HEK293 (cell line): Measurements from ENCODE around the gene CACNG7.

Experiments used
- GFI1B ChIP-seq: fragments of 450-650 bp; formaldehyde crosslinking; IDR thresholded peaks from 2 replicates; pipeline ENCODE4 v1.5.1; 2016; ENCODE audit warnings: missing biosample characterization, missing genetic modification characterization
- GLI2 ChIP-seq: fragments of 450-650 bp; formaldehyde crosslinking; IDR thresholded peaks from 2 replicates; pipeline ENCODE4; 2017; ENCODE audit warnings: missing biosample characterization, missing genetic modification characterization, low read depth, borderline replicate concordance
- GLI4 ChIP-seq: fragments of 450-650 bp; formaldehyde crosslinking; IDR thresholded peaks from 2 replicates; pipeline ENCODE4 v1.5.1; 2016; ENCODE audit warnings: missing biosample characterization, missing genetic modification characterization
- GLIS1 ChIP-seq: fragments of 450-650 bp; formaldehyde crosslinking; IDR thresholded peaks from 2 replicates; pipeline ENCODE4 v1.5.1; 2016; ENCODE audit warnings: missing biosample characterization, missing genetic modification characterization
- HOXC10 ChIP-seq: sonication (generic); formaldehyde crosslinking; IDR thresholded peaks from 2 replicates; pipeline ENCODE4 v1.8.1; 2023; ENCODE audit warnings: mild to moderate bottlenecking, missing genetic modification reagents
- KLF1 ChIP-seq: fragments of 450-650 bp; formaldehyde crosslinking; IDR thresholded peaks from 2 replicates; pipeline ENCODE4 v1.5.1; 2016; ENCODE audit warnings: missing biosample characterization, missing genetic modification characterization
- KLF16 ChIP-seq: fragments of 450-650 bp; formaldehyde crosslinking; IDR thresholded peaks from 2 replicates; pipeline ENCODE4 v1.5.1; 2017; ENCODE audit warnings: missing biosample characterization, missing genetic modification characterization
- KLF9 ChIP-seq: fragments of 450-650 bp; formaldehyde crosslinking; IDR thresholded peaks from 2 replicates; pipeline ENCODE4 v1.5.1; 2016; ENCODE audit warnings: missing biosample characterization, missing genetic modification characterization, low read depth
- MYNN ChIP-seq: fragments of 450-650 bp; formaldehyde crosslinking; IDR thresholded peaks from 2 replicates; pipeline ENCODE4 v1.5.1; 2016; ENCODE audit warnings: missing biosample characterization, missing genetic modification characterization, borderline replicate concordance
- PATZ1 ChIP-seq: fragments of 450-650 bp; formaldehyde crosslinking; IDR thresholded peaks from 2 replicates; pipeline ENCODE4 v1.5.1; 2016; ENCODE audit warnings: missing biosample characterization, missing genetic modification characterization
- SCRT2 ChIP-seq: fragments of 450-650 bp; formaldehyde crosslinking; IDR thresholded peaks from 2 replicates; pipeline ENCODE4 v1.5.1; 2016; ENCODE audit warnings: missing biosample characterization, missing genetic modification characterization
- TCF7L2 ChIP-seq: IDR thresholded peaks from 2 replicates; pipeline ENCODE4 v1.6.1; 2011; ENCODE audit warnings: low read depth, mild to moderate bottlenecking, inconsistent platforms, low read length, moderate library complexity, borderline replicate concordance
- ZBTB10 ChIP-seq: fragments of 450-650 bp; formaldehyde crosslinking; IDR thresholded peaks from 2 replicates; pipeline ENCODE4 v1.5.1; 2016; ENCODE audit warnings: missing biosample characterization, missing genetic modification characterization
- ZBTB17 ChIP-seq: fragments of 450-650 bp; formaldehyde crosslinking; IDR thresholded peaks from 2 replicates; pipeline ENCODE4 v1.5.1; 2016; ENCODE audit warnings: missing biosample characterization, missing genetic modification characterization
- ZBTB7A ChIP-seq: fragments of 450-650 bp; formaldehyde crosslinking; IDR thresholded peaks from 2 replicates; pipeline ENCODE4 v1.5.1; 2016; ENCODE audit warnings: low read depth, missing biosample characterization, missing genetic modification characterization
- ZNF155 ChIP-seq: fragments of 450-650 bp; formaldehyde crosslinking; IDR thresholded peaks from 2 replicates; pipeline ENCODE4 v1.5.1; 2016; ENCODE audit warnings: missing biosample characterization, missing genetic modification characterization
- ZNF266 ChIP-seq: fragments of 450-650 bp; formaldehyde crosslinking; IDR thresholded peaks from 2 replicates; pipeline ENCODE4 v1.5.1; 2016; ENCODE audit warnings: missing biosample characterization, missing genetic modification characterization, low read depth
- ZNF48 ChIP-seq: fragments of 450-650 bp; formaldehyde crosslinking; IDR thresholded peaks from 2 replicates; pipeline ENCODE4 v1.5.1; 2016; ENCODE audit warnings: missing biosample characterization, missing genetic modification characterization
- ZNF529 ChIP-seq: fragments of 450-650 bp; formaldehyde crosslinking; IDR thresholded peaks from 2 replicates; pipeline ENCODE4 v1.5.1; 2017; ENCODE audit warnings: missing genetic modification characterization, missing biosample characterization; ENCODE audit not compliant: insufficient replicate concordance
- ZNF558 ChIP-seq: fragments of 450-650 bp; formaldehyde crosslinking; IDR thresholded peaks from 2 replicates; pipeline ENCODE4 v1.5.1; 2016; ENCODE audit warnings: missing biosample characterization, missing genetic modification characterization
- ZNF561 ChIP-seq: fragments of 450-650 bp; IDR thresholded peaks from 2 replicates; pipeline ENCODE4 v1.5.1; 2018; ENCODE audit warnings: missing biosample characterization, missing genetic modification characterization, borderline replicate concordance
- ZNF624 ChIP-seq: fragments of 450-650 bp; formaldehyde crosslinking; IDR thresholded peaks from 2 replicates; pipeline ENCODE4 v1.5.1; 2017; ENCODE audit warnings: missing biosample characterization, missing genetic modification characterization
- ZNF792 ChIP-seq: fragments of 450-650 bp; formaldehyde crosslinking; IDR thresholded peaks from 2 replicates; pipeline ENCODE4 v1.5.1; 2016; ENCODE audit warnings: missing biosample characterization, missing genetic modification characterization
- ZNF837 ChIP-seq: fragments of 450-650 bp; formaldehyde crosslinking; IDR thresholded peaks from 2 replicates; pipeline ENCODE4 v1.5.1; 2016; ENCODE audit warnings: missing biosample characterization, missing genetic modification characterization
- ZSCAN4 ChIP-seq: fragments of 450-650 bp; formaldehyde crosslinking; IDR thresholded peaks from 2 replicates; pipeline ENCODE4 v1.5.1; 2017; ENCODE audit warnings: missing biosample characterization, missing genetic modification characterization
- TF ChIP-seq, protein P1 (sequence below): fragments of 450-650 bp; formaldehyde crosslinking; IDR thresholded peaks from 2 replicates; pipeline ENCODE4 v1.5.1; 2016; ENCODE audit warnings: missing biosample characterization, missing genetic modification characterization
- TF ChIP-seq, protein P2 (sequence below): fragments of 450-650 bp; formaldehyde crosslinking; IDR thresholded peaks from 2 replicates; pipeline ENCODE4 v1.5.1; 2016; ENCODE audit warnings: missing biosample characterization, missing genetic modification characterization
- TF ChIP-seq, protein P3 (sequence below): fragments of 450-650 bp; formaldehyde crosslinking; IDR thresholded peaks from 2 replicates; pipeline ENCODE4 v1.5.1; 2016; ENCODE audit warnings: missing biosample characterization, missing genetic modification characterization

The CACNG7 gene

GRCh38 chr19:53879140-53880081 is 29.7 kb upstream of the CACNG7 start (continued):
- TF ChIP-seq GLI2 (no peak), KLF1 (tag by site-specific recombination) (peak; percentile 37), TCF7L2 (no peak), ZNF561 (tag by site-specific recombination) (peak; percentile 54; the same call in 1 of the 2 replicates), HOXC10 (CRISPR knock-in tag) (no peak), ZNF837 (tag by site-specific recombination) (no peak), ZSCAN4 (tag by site-specific recombination) (0 out of 2 replicates have a peak, but pooled peaks have one; percentile 28), MYNN (tag by site-specific recombination) (peak; percentile 85), GFI1B (no peak), ZNF48 (tag by site-specific recombination) (0 out of 2 replicates have a peak, but pooled peaks have one; percentile 87), ZBTB7A (tag by site-specific recombination) (peak; percentile 47), GLIS1 (peak; percentile 75), PATZ1 (tag by site-specific recombination) (peak; percentile 73), GLI4 (tag by site-specific recombination) (0 out of 2 replicates have a peak, but pooled peaks have one; percentile 58), KLF16 (tag by site-specific recombination) (peak; percentile 0; the same call in 1 of the 2 replicates), ZNF529 (tag by site-specific recombination) (no peak), ZNF792 (no peak), SCRT2 (tag by site-specific recombination) (no peak), ZBTB17 (tag by site-specific recombination) (peak; percentile 82), ZNF558 (tag by site-specific recombination) (no peak), ZNF155 (tag by site-specific recombination) (no peak), ZBTB10 (tag by site-specific recombination) (peak; percentile 68; the same call in 1 of the 2 replicates), KLF9 (tag by site-specific recombination) (peak; percentile 69), ZNF624 (tag by site-specific recombination) (no peak), ZNF266 (no peak)
- TF ChIP-seq, protein P1, sequence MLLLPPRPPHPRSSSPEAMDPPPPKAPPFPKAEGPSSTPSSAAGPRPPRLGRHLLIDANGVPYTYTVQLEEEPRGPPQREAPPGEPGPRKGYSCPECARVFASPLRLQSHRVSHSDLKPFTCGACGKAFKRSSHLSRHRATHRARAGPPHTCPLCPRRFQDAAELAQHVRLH (tag by site-specific recombination), result peak; percentile 24; the same call in 1 of the 2 replicates
- TF ChIP-seq, protein P2, sequence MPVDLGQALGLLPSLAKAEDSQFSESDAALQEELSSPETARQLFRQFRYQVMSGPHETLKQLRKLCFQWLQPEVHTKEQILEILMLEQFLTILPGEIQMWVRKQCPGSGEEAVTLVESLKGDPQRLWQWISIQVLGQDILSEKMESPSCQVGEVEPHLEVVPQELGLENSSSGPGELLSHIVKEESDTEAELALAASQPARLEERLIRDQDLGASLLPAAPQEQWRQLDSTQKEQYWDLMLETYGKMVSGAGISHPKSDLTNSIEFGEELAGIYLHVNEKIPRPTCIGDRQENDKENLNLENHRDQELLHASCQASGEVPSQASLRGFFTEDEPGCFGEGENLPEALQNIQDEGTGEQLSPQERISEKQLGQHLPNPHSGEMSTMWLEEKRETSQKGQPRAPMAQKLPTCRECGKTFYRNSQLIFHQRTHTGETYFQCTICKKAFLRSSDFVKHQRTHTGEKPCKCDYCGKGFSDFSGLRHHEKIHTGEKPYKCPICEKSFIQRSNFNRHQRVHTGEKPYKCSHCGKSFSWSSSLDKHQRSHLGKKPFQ, result no peak
- TF ChIP-seq, protein P3, sequence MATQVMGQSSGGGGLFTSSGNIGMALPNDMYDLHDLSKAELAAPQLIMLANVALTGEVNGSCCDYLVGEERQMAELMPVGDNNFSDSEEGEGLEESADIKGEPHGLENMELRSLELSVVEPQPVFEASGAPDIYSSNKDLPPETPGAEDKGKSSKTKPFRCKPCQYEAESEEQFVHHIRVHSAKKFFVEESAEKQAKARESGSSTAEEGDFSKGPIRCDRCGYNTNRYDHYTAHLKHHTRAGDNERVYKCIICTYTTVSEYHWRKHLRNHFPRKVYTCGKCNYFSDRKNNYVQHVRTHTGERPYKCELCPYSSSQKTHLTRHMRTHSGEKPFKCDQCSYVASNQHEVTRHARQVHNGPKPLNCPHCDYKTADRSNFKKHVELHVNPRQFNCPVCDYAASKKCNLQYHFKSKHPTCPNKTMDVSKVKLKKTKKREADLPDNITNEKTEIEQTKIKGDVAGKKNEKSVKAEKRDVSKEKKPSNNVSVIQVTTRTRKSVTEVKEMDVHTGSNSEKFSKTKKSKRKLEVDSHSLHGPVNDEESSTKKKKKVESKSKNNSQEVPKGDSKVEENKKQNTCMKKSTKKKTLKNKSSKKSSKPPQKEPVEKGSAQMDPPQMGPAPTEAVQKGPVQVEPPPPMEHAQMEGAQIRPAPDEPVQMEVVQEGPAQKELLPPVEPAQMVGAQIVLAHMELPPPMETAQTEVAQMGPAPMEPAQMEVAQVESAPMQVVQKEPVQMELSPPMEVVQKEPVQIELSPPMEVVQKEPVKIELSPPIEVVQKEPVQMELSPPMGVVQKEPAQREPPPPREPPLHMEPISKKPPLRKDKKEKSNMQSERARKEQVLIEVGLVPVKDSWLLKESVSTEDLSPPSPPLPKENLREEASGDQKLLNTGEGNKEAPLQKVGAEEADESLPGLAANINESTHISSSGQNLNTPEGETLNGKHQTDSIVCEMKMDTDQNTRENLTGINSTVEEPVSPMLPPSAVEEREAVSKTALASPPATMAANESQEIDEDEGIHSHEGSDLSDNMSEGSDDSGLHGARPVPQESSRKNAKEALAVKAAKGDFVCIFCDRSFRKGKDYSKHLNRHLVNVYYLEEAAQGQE (tag by site-specific recombination), result 0 out of 2 replicates have a peak, but pooled peaks have one; percentile 13
